HepG2 (cell line): ENCODE data around the gene SORBS2. TPM values are rescaled to one million over a fixed set of nuclear protein-coding genes. Genes with fewer than 3 reads are reported as not detected.

Source experiments
- AKAP8 ChIP-seq: sonication (generic); formaldehyde crosslinking; IDR thresholded peaks from 2 replicates; pipeline ENCODE4 v1.5.1; 2020; ENCODE audit warnings: mild to moderate bottlenecking, missing genetic modification reagents
- CBX5 ChIP-seq: sonication (generic); formaldehyde crosslinking; IDR thresholded peaks from 2 replicates; pipeline ENCODE4 v1.4.0; 2020; ENCODE audit warnings: missing genetic modification reagents, borderline replicate concordance
- EHMT2 ChIP-seq: fragments of 200-600 bp; sonication (generic); IDR thresholded peaks from 2 replicates; pipeline ENCODE4 v1.7.0; 2017; ENCODE audit warnings: antibody characterized with exemption, low read depth, low read length, borderline replicate concordance
- ERF ChIP-seq: IDR thresholded peaks from 2 replicates; pipeline ENCODE4 v1.6.1; 2018; ENCODE audit warnings: missing biosample characterization, missing genetic modification reagents
- FOXA3 ChIP-seq: IDR thresholded peaks from 2 replicates; pipeline ENCODE4 v1.6.1; 2016; ENCODE audit warnings: missing genetic modification reagents, missing compliant biosample characterization
- FOXJ3 ChIP-seq: sonication (generic); formaldehyde crosslinking; IDR thresholded peaks from 2 replicates; pipeline ENCODE4 v1.4.0; 2020; ENCODE audit warnings: missing genetic modification reagents, mild to moderate bottlenecking, borderline replicate concordance
- GATAD2A ChIP-seq: IDR thresholded peaks from 2 replicates; pipeline ENCODE4 v1.6.1; 2016
- HOXA3 ChIP-seq: sonication (generic); formaldehyde crosslinking; IDR thresholded peaks from 2 replicates; pipeline ENCODE4 v1.5.0; 2020; ENCODE audit warnings: missing genetic modification reagents
- MED1 ChIP-seq: sonication (generic); formaldehyde crosslinking; IDR thresholded peaks from 2 replicates; pipeline ENCODE4 v1.4.0; 2020; ENCODE audit warnings: missing genetic modification reagents
- MXD4 ChIP-seq: IDR thresholded peaks from 2 replicates; pipeline ENCODE4 v1.6.1; 2016; ENCODE audit warnings: mild to moderate bottlenecking, missing biosample characterization, missing genetic modification reagents
- MZF1 ChIP-seq: sonication (generic); formaldehyde crosslinking; IDR thresholded peaks from 2 replicates; pipeline ENCODE4 v1.8.1; 2023; ENCODE audit warnings: mild to moderate bottlenecking, missing genetic modification reagents, borderline replicate concordance
- RCOR2 ChIP-seq: IDR thresholded peaks from 2 replicates; pipeline ENCODE4 v1.6.1; 2016; ENCODE audit warnings: missing biosample characterization, missing genetic modification reagents
- REL ChIP-seq: sonication (generic); formaldehyde crosslinking; conservative IDR thresholded peaks from 2 replicates; pipeline ENCODE4 v1.8.0; 2022; ENCODE audit warnings: mild to moderate bottlenecking, missing genetic modification reagents, moderate library complexity
- SOX6 ChIP-seq, 2 experiments: fragments of 450-650 bp in 1 of 2; sonication (generic) in 1 of 2; formaldehyde crosslinking in 1 of 2; IDR thresholded peaks; 2 replicates each; pipeline versions ENCODE4 v1.4.0 to v1.6.1; 2017 to 2020; ENCODE audit warnings: antibody characterized with exemption in 1 of 2, mild to moderate bottlenecking in 1 of 2, missing genetic modification reagents in 1 of 2
- SPEN ChIP-seq: sonication (generic); formaldehyde crosslinking; IDR thresholded peaks from 2 replicates; pipeline ENCODE4 v1.5.1; 2020; ENCODE audit warnings: low read depth, mild to moderate bottlenecking, missing genetic modification reagents
- TCF7 ChIP-seq: sonication (generic); IDR thresholded peaks from 2 replicates; pipeline ENCODE4 v1.6.1; 2016; ENCODE audit warnings: antibody characterized with exemption, low read depth
- TGIF2 ChIP-seq: IDR thresholded peaks from 2 replicates; pipeline ENCODE4 v1.6.1; 2016; ENCODE audit warnings: control low read depth, missing compliant biosample characterization
- ZBTB1 ChIP-seq: sonication (generic); formaldehyde crosslinking; IDR thresholded peaks from 2 replicates; pipeline ENCODE4 v1.4.0; 2020; ENCODE audit warnings: missing genetic modification reagents, borderline replicate concordance
- ZIK1 ChIP-seq: sonication (generic); formaldehyde crosslinking; IDR thresholded peaks from 2 replicates; pipeline ENCODE4 v1.5.0; 2020; ENCODE audit warnings: mild to moderate bottlenecking, low read depth, missing genetic modification reagents, borderline replicate concordance
- ZMYM2 ChIP-seq: sonication (generic); formaldehyde crosslinking; IDR thresholded peaks from 2 replicates; pipeline ENCODE4 v1.8.0; 2022; ENCODE audit warnings: mild to moderate bottlenecking, missing genetic modification reagents
- ZNF124 ChIP-seq: sonication (generic); formaldehyde crosslinking; IDR thresholded peaks from 2 replicates; pipeline ENCODE4 v1.4.0; 2020; ENCODE audit warnings: missing genetic modification reagents
- ZNF432 ChIP-seq: sonication (generic); formaldehyde crosslinking; IDR thresholded peaks from 2 replicates; pipeline ENCODE4 v1.5.0; 2020; ENCODE audit warnings: missing genetic modification reagents, mild to moderate bottlenecking, borderline replicate concordance
- ZSCAN22 ChIP-seq: sonication (generic); formaldehyde crosslinking; IDR thresholded peaks from 2 replicates; pipeline ENCODE4 v1.4.0; 2020; ENCODE audit warnings: mild to moderate bottlenecking, missing genetic modification reagents
- ZSCAN29 ChIP-seq: sonication (generic); formaldehyde crosslinking; conservative IDR thresholded peaks from 2 replicates; pipeline ENCODE4 v1.4.0; 2020; ENCODE audit warnings: mild to moderate bottlenecking, missing genetic modification reagents
- polyA plus RNA-seq, 8 experiments: library from polyadenylated mRNA; depleted of rRNA in 3 of 8; stranded (reverse) in 7 of 8; unstranded in 1 of 8; fragments of >200 nt; fragmentation: Illumina TruSeq in 4 of 8; extraction: Trizol in 4 of 8; gene quantifications; 2 replicates each; pipeline versions ENCODE4 v1.2.1 to v1.2.3, GENCODE V29; 2011 to 2016; ENCODE audit warnings: low read depth in 4 of 8, missing spikeins in 1 of 8, mixed read lengths in 1 of 8; ENCODE audit not compliant: insufficient read depth in 1 of 8
- total RNA-seq, 5 experiments: library from RNA; depleted of rRNA; stranded (reverse); fragments of >200 nt; fragmentation: Illumina TruSeq; extraction: Trizol; gene quantifications; 2 replicates each; pipeline ENCODE4 v1.2.3, GENCODE V29; 2016; ENCODE audit warnings: low read depth in 1 of 5
- TF ChIP-seq, protein P1 (sequence below): sonication (generic); formaldehyde crosslinking; IDR thresholded peaks from 2 replicates; pipeline ENCODE4 v1.8.0; 2022; ENCODE audit warnings: mild to moderate bottlenecking, missing genetic modification reagents; ENCODE audit not compliant: insufficient replicate concordance
- TF ChIP-seq, protein P2 (sequence below): IDR thresholded peaks from 2 replicates; pipeline ENCODE4 v1.6.1; 2016; ENCODE audit warnings: low read depth
- TF ChIP-seq, protein P3 (sequence below): sonication (generic); formaldehyde crosslinking; IDR thresholded peaks from 2 replicates; pipeline ENCODE4 v1.8.0; 2022; ENCODE audit warnings: missing genetic modification reagents, low read depth, mild to moderate bottlenecking, borderline replicate concordance

SORBS2 gene
- total and polyA plus RNA-seq, 2 of the 13 experiments (the other 11 are each of a cell fraction or from before 2014, with no cell fraction given), result 25.0 to 80.5 TPM

DNA sequence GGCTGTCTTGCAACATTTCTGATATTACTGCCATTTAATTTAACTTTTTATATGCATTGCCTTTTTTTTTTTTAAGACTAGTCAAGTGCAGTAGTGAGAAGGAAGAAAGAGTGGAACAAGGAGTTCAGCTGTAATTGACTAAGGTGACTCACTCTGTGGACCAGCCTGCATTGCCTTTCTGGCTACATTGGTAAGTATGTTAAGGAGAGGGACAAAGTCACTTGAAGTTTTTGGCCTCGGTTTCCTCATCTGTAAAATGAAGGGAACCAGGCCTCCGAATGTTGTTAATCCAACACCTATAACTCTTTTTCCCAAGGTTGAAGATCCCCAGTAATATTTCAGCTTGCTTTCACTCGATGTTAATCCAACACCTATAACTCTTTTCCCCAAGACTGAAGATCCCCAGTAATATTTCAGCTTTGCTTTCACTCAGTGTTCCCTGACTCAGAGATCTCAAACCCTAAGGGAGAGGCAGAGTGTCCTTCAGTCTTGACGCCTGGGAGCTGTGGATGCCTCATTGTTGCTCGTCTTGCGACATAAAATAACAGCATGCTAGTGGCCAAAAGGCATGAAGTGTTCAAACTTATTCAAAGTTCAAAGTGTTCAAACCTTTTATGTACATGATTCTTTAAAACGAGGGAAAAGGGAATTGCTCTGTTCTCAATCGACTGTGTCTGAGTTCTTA is 102.0 kb downstream of the SORBS2 start (continued):
- 0 out of 2 replicates have a peak, but pooled peaks have one; percentile 50 for TF ChIP-seq ZSCAN29 (CRISPR knock-in tag)
- TF ChIP-seq AKAP8 (CRISPR knock-in tag), result no peak
- no peak for TF ChIP-seq REL
- TF ChIP-seq ZSCAN22 (CRISPR knock-in tag), result 0 out of 2 replicates have a peak, but pooled peaks have one; percentile 16
- TF ChIP-seq ZBTB1 (CRISPR knock-in tag), result no peak
- TF ChIP-seq ZIK1, result no peak
- TF ChIP-seq MZF1 (CRISPR knock-in tag), result no peak
- TF ChIP-seq, protein P1, sequence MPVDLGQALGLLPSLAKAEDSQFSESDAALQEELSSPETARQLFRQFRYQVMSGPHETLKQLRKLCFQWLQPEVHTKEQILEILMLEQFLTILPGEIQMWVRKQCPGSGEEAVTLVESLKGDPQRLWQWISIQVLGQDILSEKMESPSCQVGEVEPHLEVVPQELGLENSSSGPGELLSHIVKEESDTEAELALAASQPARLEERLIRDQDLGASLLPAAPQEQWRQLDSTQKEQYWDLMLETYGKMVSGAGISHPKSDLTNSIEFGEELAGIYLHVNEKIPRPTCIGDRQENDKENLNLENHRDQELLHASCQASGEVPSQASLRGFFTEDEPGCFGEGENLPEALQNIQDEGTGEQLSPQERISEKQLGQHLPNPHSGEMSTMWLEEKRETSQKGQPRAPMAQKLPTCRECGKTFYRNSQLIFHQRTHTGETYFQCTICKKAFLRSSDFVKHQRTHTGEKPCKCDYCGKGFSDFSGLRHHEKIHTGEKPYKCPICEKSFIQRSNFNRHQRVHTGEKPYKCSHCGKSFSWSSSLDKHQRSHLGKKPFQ, result peak; percentile 52
- no peak for TF ChIP-seq SOX6 (IDR thresholded peaks at IDR 0.05)
- peak; percentile 88 for TF ChIP-seq SOX6 (CRISPR knock-in tag; IDR thresholded peaks at IDR 0.05)
- 0 out of 2 replicates have a peak, but pooled peaks have one; percentile 27 for TF ChIP-seq RCOR2 (CRISPR knock-in tag)
- TF ChIP-seq HOXA3 (CRISPR knock-in tag), result peak; percentile 66
- TF ChIP-seq FOXJ3 (CRISPR knock-in tag), result peak; percentile 35; the same call in 1 of the 2 replicates
- peak; percentile 27; the same call in 1 of the 2 replicates for TF ChIP-seq SPEN
- no peak for TF ChIP-seq CBX5
- TF ChIP-seq GATAD2A (CRISPR knock-in tag), result peak; percentile 90
- TF ChIP-seq, protein P2, sequence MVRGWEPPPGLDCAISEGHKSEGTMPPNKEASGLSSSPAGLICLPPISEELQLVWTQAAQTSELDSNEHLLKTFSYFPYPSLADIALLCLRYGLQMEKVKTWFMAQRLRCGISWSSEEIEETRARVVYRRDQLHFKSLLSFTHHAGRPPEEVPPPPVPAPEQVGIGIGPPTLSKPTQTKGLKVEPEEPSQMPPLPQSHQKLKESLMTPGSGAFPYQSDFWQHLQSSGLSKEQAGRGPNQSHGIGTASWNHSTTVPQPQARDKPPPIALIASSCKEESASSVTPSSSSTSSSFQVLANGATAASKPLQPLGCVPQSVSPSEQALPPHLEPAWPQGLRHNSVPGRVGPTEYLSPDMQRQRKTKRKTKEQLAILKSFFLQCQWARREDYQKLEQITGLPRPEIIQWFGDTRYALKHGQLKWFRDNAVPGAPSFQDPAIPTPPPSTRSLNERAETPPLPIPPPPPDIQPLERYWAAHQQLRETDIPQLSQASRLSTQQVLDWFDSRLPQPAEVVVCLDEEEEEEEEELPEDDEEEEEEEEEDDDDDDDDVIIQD (CRISPR knock-in tag), result peak; percentile 51; the same call in 1 of the 2 replicates
- TF ChIP-seq TGIF2, result peak; percentile 62; the same call in 1 of the 2 replicates
- no peak for TF ChIP-seq ZNF432 (CRISPR knock-in tag)
- peak; percentile 76 for TF ChIP-seq MED1 (CRISPR knock-in tag)
- peak; percentile 57; the same call in 1 of the 2 replicates for TF ChIP-seq MXD4 (CRISPR knock-in tag)
- TF ChIP-seq, protein P3, sequence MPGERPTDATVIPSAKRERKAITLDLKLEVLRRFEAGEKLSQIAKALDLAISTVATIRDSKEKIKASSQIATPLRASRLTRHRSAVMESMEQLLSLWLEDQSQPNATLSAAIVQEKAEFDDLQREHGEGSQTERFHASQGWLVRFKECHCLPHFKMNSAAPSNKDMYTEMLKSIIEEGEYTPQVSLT (CRISPR knock-in tag), result no peak
- peak; percentile 50; the same call in 1 of the 2 replicates for TF ChIP-seq ERF
- 0 out of 2 replicates have a peak, but pooled peaks have one; percentile 40 for TF ChIP-seq ZNF124 (CRISPR knock-in tag)
- peak; percentile 59 for TF ChIP-seq TCF7
- TF ChIP-seq ZMYM2 (CRISPR knock-in tag), result no peak; the same call in 1 of the 2 replicates
- TF ChIP-seq FOXA3 (CRISPR knock-in tag), result peak; percentile 39; the same call in 1 of the 2 replicates
- peak; percentile 29; the same call in 1 of the 2 replicates for TF ChIP-seq EHMT2
